WTC11 (cell line): ENCODE data around the gene GPR6. TPM values are rescaled to one million over a fixed set of nuclear protein-coding genes. Genes with fewer than 3 reads are reported as not detected.
A peak's percentile ranks its signal among the peaks of the same experiment; 100 is the strongest.

Source experiments
- AR ChIP-seq: fragments of 250-450 bp; sonication (Bioruptor Pico); IDR thresholded peaks from 2 replicates; pipeline ENCODE4 v1.9.0; 2021; ENCODE audit warnings: mild to moderate bottlenecking
- ATF3 ChIP-seq: sonication (generic); formaldehyde crosslinking; conservative IDR thresholded peaks from 2 replicates; pipeline ENCODE4 v1.8.1; 2022; ENCODE audit warnings: mild to moderate bottlenecking, missing genetic modification reagents
- E2F1 ChIP-seq: sonication (generic); formaldehyde crosslinking; IDR thresholded peaks from 2 replicates; pipeline ENCODE4 v1.8.0; 2022; ENCODE audit warnings: mild to moderate bottlenecking, missing genetic modification reagents
- ERG ChIP-seq: fragments of 250-450 bp; sonication (Bioruptor Pico); IDR thresholded peaks from 2 replicates; pipeline ENCODE4 v1.8.0; 2021; ENCODE audit warnings: mild to moderate bottlenecking
- FOXP4 ChIP-seq: sonication (generic); formaldehyde crosslinking; IDR thresholded peaks from 2 replicates; pipeline ENCODE4 v1.8.0; 2022; ENCODE audit warnings: mild to moderate bottlenecking, missing genetic modification reagents
- GABPB1 ChIP-seq: sonication (generic); formaldehyde crosslinking; IDR thresholded peaks from 2 replicates; pipeline ENCODE4 v1.8.1; 2023; ENCODE audit warnings: mild to moderate bottlenecking, missing genetic modification reagents
- GRHL2 ChIP-seq: fragments of 250-450 bp; sonication (Bioruptor Pico); IDR thresholded peaks from 2 replicates; pipeline ENCODE4 v1.8.0; 2022; ENCODE audit warnings: mild to moderate bottlenecking, moderate library complexity; ENCODE audit not compliant: insufficient replicate concordance, severe bottlenecking
- HMGA2 ChIP-seq: fragments of 250-450 bp; sonication (Bioruptor Pico); IDR thresholded peaks from 2 replicates; pipeline ENCODE4 v1.4.0; 2021; ENCODE audit warnings: mild to moderate bottlenecking, moderate library complexity
- HMGXB4 ChIP-seq: sonication (generic); formaldehyde crosslinking; IDR thresholded peaks from 2 replicates; pipeline ENCODE4 v1.8.1; 2023; ENCODE audit warnings: mild to moderate bottlenecking, moderate library complexity, missing genetic modification reagents
- JAZF1 ChIP-seq: fragments of 250-450 bp; sonication (Bioruptor Pico); IDR thresholded peaks from 2 replicates; pipeline ENCODE4 v1.9.0; 2021; ENCODE audit warnings: moderate library complexity, mild to moderate bottlenecking, inconsistent platforms
- JUN ChIP-seq: sonication (generic); formaldehyde crosslinking; IDR thresholded peaks from 2 replicates; pipeline ENCODE4 v1.8.0; 2023; ENCODE audit warnings: mild to moderate bottlenecking, missing genetic modification reagents
- MXD4 ChIP-seq: fragments of 250-450 bp; sonication (Bioruptor Pico); IDR thresholded peaks from 2 replicates; pipeline ENCODE4 v1.8.0; 2021; ENCODE audit warnings: mild to moderate bottlenecking, moderate library complexity, borderline replicate concordance
- NFATC4 ChIP-seq: fragments of 250-450 bp; sonication (Bioruptor Pico); IDR thresholded peaks from 2 replicates; pipeline ENCODE4 v1.9.0; 2021; ENCODE audit warnings: mild to moderate bottlenecking
- OVOL2 ChIP-seq: fragments of 250-450 bp; sonication (Bioruptor Pico); IDR thresholded peaks from 2 replicates; pipeline ENCODE4 v1.9.0; 2021; ENCODE audit warnings: mild to moderate bottlenecking, borderline replicate concordance
- PREB ChIP-seq: sonication (generic); formaldehyde crosslinking; IDR thresholded peaks from 2 replicates; pipeline ENCODE4 v1.8.1; 2022; ENCODE audit warnings: mild to moderate bottlenecking, missing genetic modification reagents, moderate library complexity, borderline replicate concordance
- PRRX2 ChIP-seq: fragments of 250-450 bp; sonication (Bioruptor Pico); IDR thresholded peaks from 2 replicates; pipeline ENCODE4 v1.8.0; 2021; ENCODE audit warnings: mild to moderate bottlenecking
- SMAD4 ChIP-seq: sonication (generic); formaldehyde crosslinking; IDR thresholded peaks from 2 replicates; pipeline ENCODE4 v1.8.0; 2022; ENCODE audit warnings: mild to moderate bottlenecking, missing genetic modification reagents
- USF2 ChIP-seq: sonication (generic); formaldehyde crosslinking; IDR thresholded peaks from 2 replicates; pipeline ENCODE4 v1.8.1; 2023; ENCODE audit warnings: mild to moderate bottlenecking, missing genetic modification reagents, moderate library complexity
- ZBTB21 ChIP-seq: sonication (generic); formaldehyde crosslinking; IDR thresholded peaks from 2 replicates; pipeline ENCODE4 v1.8.1; 2023; ENCODE audit warnings: mild to moderate bottlenecking, missing genetic modification reagents, borderline replicate concordance
- ZNF121 ChIP-seq: sonication (generic); formaldehyde crosslinking; IDR thresholded peaks from 2 replicates; pipeline ENCODE4 v1.8.0; 2023; ENCODE audit warnings: missing genetic modification reagents
- ZNF281 ChIP-seq: sonication (generic); formaldehyde crosslinking; IDR thresholded peaks from 2 replicates; pipeline ENCODE4 v1.8.0; 2023; ENCODE audit warnings: mild to moderate bottlenecking, missing genetic modification reagents
- ZNF396 ChIP-seq: fragments of 250-450 bp; sonication (Bioruptor Pico); IDR thresholded peaks from 2 replicates; pipeline ENCODE4 v1.8.0; 2021; ENCODE audit warnings: mild to moderate bottlenecking, moderate library complexity, borderline replicate concordance
- ZNF423 ChIP-seq: fragments of 250-450 bp; sonication (Bioruptor Pico); IDR thresholded peaks from 2 replicates; pipeline ENCODE4 v2.1.2; 2022; ENCODE audit warnings: mild to moderate bottlenecking, moderate library complexity
- ZNF671 ChIP-seq: fragments of 250-450 bp; sonication (Bioruptor Pico); IDR thresholded peaks from 2 replicates; pipeline ENCODE4 v1.8.0; 2021; ENCODE audit warnings: mild to moderate bottlenecking
- total RNA-seq: library from RNA; stranded (reverse); gene quantifications from 3 replicates; pipeline ENCODE4 v1.2.3, GENCODE V29; 2021

The GPR6 gene
- total RNA-seq, 1 experiment from 2014 or later: 0.22 TPM

GRCh38 chr6:109978174-109979032, at the start of gene GPR6 (continued):
- TF ChIP-seq ERG (CRISPR knock-in tag) (no peak), GRHL2 (CRISPR knock-in tag) (no peak), OVOL2 (no peak), ZNF423 (CRISPR knock-in tag) (peak; percentile 32; the same call in 1 of the 2 replicates), AR (CRISPR knock-in tag) (no peak), ZNF396 (CRISPR knock-in tag) (no peak), ZNF121 (peak; percentile 62), PREB (peak; percentile 80; the same call in 1 of the 2 replicates), JUN (CRISPR knock-in tag) (peak; percentile 78; the same call in 1 of the 2 replicates), JAZF1 (CRISPR knock-in tag) (no peak), PRRX2 (no peak), ZNF281 (peak; percentile 91), HMGA2 (CRISPR knock-in tag) (no peak), GABPB1 (0 out of 2 replicates have a peak, but pooled peaks have one; percentile 28), ZNF671 (CRISPR knock-in tag) (no peak), E2F1 (peak; percentile 70; the same call in 1 of the 2 replicates), NFATC4 (CRISPR knock-in tag) (no peak), FOXP4 (peak; percentile 97), SMAD4 (peak; percentile 55; the same call in 1 of the 2 replicates), ZBTB21 (CRISPR knock-in tag) (peak; percentile 80; the same call in 1 of the 2 replicates), USF2 (peak; percentile 33; the same call in 1 of the 2 replicates), HMGXB4 (CRISPR knock-in tag) (no peak), ATF3 (CRISPR knock-in tag) (no peak), MXD4 (CRISPR knock-in tag) (no peak)
